Ammon's horn (tissue), 1 donor: ENCODE measurements around the gene TBX3.
"Not testable (repeated sequence)": the region's sequence is repeated elsewhere in the genome, so short reads cannot be mapped to it uniquely, and the experiment has no call there.

ENCODE experiments used
- DNase-seq: peaks from one replicate; pipeline ENCODE4 v3.0.0-alpha.2; 2016; ENCODE audit warnings: low spot score

The TBX3 gene

DNA sequence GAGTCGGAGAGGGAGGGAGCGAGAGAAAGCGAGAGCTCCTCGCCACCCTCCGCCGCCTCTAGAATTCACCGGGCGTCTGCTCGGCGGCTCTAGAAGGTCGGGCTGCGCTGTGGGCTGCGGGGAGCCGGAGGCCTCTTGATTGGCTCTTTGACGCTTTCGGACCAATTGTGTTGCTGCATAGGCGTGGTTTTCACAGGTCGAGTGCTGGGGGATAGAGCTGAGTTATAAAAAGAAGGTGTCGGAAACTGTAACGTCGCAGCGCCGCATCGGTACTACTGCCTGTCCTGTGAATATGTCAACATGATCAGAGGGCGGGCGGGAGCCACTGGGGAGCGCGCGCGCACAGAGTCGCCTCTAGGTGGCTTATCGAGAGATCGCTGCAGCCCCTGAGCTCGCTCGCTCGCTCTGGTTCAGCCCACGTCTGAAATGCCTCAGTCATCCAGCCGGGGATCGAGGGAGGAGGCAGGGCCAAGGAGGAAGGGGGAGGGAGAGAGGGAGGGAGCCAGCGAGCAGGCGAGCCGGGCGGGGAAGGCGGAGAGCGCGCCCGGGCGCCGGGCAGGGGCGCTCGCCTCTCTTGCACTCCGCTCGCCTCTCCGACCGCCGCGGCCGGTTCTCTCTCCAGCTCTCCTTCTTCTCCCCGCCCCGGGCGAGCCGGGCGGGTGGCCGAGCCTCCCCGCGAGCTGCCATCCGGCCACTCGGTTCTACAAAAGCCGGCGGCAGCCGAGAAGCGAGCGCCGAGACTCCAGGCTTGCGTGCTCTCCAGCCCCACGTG is at the start of gene TBX3:
TBX3 (minus strand) TSS at position 78 of the 772 bp plus-strand sequence. CDS start 975 bp downstream, outside the sequence.
- DNase-seq: peak; percentile 78

DNA sequence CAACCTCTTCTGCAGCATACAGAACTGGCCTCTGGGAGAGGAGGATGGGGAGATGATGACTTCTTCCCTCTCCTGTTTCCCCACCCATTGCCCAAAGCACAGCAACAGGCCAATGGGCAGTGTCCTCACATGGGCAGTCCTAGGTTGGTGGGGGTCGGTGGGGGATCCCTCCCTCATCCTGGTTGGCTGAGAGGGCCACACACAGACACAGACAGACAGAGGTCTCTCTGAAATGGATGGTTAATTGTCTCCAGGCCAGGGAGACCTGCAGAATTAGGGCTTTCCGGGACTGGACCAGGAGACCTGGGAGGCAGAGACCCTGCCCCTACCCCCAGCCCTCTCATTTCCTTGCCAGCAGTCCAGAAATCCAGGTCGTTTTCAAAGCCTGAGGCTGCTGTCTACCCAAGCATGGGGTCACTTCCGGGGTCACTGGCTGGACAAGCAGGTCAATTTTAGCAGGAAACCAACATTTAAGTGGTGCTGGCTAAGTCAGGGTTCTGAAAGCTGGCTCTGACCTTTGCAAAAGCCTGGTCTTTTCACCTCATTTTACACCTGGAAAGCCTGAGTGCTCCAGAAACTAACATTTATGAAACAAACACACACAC is 48.6 kb upstream of the TBX3 start:
- no peak for DNase-seq

DNA sequence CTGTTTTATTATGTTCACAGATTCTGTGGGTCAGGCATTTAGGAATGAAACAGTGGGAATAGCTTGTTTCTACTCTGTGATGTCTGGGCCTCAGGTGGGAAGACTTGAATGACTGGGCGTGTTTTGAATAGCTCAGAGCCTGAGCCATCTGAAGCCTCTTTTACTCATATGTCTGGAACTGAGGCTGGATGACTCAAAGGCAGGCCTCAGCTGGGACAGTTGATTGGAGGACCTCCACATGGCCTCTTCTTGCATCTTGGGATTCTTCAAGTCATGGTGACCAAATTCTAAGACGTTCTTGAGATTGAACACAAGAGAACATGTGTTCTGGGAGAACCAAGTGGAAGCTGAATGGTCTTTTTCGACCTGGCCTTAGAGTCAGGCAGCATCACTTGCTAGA is 45.8 kb upstream of the TBX3 start:
- no peak for DNase-seq

DNA sequence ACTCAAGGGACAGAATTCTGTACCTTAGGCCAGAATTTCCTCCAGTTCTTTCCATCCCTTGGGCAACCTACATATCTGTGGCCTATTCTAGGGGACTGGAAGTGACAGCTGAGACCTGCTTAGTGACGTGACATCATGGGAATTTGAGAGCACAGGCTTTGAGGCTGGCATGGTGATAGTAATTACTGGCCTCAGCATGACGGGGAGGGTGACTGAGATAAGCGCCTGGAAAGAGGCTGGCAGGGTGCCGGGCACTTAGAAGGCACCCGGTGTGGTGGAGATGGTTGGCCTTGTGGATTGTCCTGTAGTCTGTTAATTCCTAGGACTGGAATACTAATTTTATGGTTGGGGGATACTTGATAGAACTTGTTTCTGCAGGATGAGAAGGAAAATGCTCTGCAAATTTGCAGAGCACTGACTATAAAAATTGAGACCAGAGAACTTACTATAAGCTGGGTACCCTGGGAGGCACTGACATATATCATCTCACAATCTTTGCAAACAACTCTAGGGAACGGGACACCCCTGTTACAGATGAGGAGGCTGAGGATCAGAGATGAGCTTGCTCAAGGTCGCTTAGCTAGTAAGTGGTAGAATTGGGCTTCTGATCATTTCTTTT is 42.2 kb upstream of the TBX3 start:
- DNase-seq: no peak

DNA sequence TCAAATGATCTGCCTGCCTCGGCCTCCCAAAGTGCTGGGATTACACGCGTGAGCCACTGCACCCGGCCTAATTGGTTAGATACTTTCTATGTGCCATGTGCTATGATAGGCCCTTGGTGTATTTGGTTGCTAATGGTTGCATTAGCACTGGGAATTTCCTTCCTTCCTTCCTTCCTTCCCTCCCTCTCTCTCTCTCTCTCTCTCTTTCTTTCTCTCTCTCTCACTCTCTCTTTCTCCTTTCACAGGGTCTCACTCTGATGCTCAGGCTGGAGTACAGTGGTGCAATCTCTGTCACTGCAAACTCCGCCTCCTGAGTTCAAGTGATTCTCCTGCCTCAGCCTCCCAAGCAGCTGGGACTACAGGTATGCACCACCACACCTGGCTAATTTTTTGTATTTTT is 38.2 kb upstream of the TBX3 start:
- not testable (repeated sequence) for DNase-seq

- DNase-seq: no peak
Observed at GRCh38 chr12:114721266-114721665, 37.3 kb upstream of the TBX3 start.

- DNase-seq: no peak
Observed at GRCh38 chr12:114713466-114714215, 29.7 kb upstream of the TBX3 start.

GRCh38 chr12:114711689-114712152 is 27.7 kb upstream of the TBX3 start:
- no peak for DNase-seq

GRCh38 chr12:114710151-114710550 is 26.2 kb upstream of the TBX3 start:
- no peak for DNase-seq

DNA sequence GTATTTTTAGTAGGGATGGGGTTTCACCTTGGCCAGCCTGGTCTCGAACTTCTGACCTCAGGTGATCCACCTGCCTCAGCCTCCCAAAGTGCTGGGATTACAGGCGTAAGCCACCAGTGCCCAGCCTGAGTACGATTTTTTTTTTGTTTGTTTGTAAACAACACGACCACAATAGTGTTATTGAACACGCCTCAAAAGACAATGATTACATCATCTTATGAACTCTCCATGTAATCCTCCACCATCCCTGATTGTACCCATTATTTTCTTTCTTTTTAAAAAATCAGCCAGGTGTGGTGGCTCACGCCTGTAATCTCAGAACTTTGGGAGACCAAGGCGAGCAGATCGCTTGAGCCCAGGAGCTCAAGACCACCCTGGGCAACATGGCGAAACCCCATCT is 25.1 kb upstream of the TBX3 start:
- no peak for DNase-seq

DNA sequence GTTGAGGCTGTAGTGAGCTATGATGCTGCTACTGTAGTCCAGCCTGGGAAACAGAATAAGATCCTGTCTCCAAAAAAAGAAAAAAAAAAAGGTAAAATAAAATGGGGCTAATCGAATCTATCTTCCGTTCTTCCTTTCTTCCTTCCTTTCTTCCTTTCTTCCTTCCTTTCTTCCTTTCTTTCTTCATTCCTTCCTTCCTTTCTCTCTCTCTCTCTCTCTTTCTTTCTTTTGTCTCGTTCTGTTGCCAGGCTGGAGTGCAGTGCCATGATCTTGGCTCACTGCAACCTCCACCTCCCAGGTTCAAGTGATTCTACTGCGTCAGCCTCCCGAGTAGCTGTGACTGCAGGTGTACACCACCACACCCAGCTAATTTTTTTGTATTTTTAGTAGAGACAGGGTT is 24.6 kb upstream of the TBX3 start:
- DNase-seq: not testable (repeated sequence)

DNA sequence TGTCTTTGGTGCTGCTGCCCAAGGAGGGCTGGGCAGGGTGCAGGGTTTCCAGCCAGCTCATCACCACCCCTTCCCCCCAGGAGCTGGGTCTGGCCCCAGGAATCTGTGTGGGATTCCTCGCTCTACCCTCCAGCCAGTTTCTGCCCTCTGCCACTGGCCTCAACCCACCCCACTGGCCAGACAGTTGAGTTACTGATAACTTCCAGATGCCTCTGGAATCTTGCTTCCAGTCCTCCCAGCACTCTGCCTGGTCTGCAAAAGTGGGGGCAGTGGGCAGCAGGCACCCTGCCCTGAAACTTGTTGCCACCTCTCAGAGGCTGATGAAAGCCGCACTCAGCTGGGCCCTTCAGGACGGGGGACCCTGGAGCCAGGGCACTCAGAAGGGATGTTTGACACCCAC is 20.1 kb upstream of the TBX3 start:
- no peak for DNase-seq

- no peak for DNase-seq
Observed at GRCh38 chr12:114703060-114703493, 19.1 kb upstream of the TBX3 start.

DNA sequence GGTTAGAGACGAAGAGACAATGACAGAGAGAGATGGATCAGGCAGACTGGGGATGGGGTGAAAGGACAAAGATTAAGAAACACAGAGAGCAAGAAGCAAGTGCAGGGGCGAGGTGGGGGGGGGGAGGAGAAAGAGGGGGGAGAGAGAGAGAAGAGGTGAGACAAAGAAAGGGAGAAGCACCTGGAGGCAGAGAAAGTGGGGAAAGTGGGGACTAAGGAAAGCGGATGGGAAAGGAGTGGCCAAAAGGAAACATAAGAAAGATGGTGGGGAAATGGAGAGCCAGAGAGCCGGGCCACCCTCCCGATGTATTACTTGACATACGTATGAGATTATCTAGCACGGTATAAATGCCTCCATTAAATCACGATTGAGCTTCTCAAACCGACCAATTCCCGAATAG is 18.5 kb upstream of the TBX3 start:
- DNase-seq: no peak

GRCh38 chr12:114701553-114701952 is 17.6 kb upstream of the TBX3 start:
- DNase-seq: no peak

GRCh38 chr12:114701104-114701414 is 17.1 kb upstream of the TBX3 start:
- DNase-seq: no peak

- DNase-seq: no peak
Observed at GRCh38 chr12:114700392-114701103, 16.6 kb upstream of the TBX3 start.

- no peak for DNase-seq
Observed at GRCh38 chr12:114698566-114699163, 14.7 kb upstream of the TBX3 start.

DNA sequence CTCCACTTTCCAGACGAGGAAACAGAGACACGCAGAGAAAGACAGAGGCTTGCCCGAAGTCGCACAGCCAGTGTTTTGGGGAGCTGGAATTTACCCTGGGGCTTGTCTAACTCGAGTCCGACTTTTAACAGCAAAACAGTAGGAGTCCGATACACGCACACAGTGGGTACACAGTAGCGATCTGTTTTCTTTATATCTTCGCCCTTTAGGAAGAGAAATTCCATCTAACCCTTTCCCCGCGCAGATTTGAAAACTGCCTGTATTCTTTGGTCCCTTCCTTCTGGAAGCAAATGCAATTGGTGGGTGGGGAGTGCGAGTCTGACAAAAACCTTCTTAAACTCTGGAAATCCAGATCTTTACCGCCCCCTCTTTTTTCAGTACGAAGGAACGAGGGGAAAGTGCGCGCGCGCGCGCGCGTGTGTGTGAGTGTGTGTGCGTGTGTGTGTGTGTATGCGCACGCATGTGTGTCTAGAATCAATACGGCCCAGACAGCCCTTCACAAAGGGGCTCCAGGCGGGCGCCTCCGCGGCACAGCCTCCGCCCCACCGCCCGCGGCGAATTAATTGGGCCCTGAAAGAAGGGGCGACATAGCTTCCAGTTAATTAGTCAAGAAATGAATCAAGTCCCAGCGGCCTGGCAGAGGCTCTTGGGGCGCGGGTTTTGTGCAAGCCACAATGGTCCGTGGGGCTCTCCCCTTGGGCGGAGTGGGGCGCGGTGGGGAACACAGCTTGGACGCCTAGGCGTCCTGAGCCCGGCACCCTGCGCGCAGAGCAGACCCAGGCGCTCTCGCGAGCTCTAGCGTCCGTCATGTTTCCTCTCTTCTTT is 14.0 kb upstream of the TBX3 start:
- no peak for DNase-seq

GRCh38 chr12:114697243-114697716 is 13.3 kb upstream of the TBX3 start:
- DNase-seq: no peak
